Renal pelvis (tissue), 4 donors: ENCODE results near the gene DENND5A. TPM values are rescaled to one million over a fixed set of nuclear protein-coding genes. Genes with fewer than 3 reads are reported as not detected.
"Not testable (repeated sequence)": the region's sequence is repeated elsewhere in the genome, so short reads cannot be mapped to it uniquely, and the experiment has no call there.

Experiments used
- DNase-seq: peaks from one replicate; pipeline ENCODE4 v3.0.0-alpha.2; 2013
- polyA plus RNA-seq, 3 donors: library from polyadenylated mRNA; unstranded; fragments of 120-200 nt; gene quantifications; one replicate each; pipeline ENCODE4 v1.2.1, GENCODE V29; 2013; ENCODE audit not compliant: insufficient read length in 3 of 3

DENND5A gene
- polyA plus RNA-seq, 3 donors: 84.5 to 95.2 (median 89.4) TPM

GRCh38 chr11:9099617-9100016 lies 165.5 kb downstream of the DENND5A start:
- no peak for DNase-seq

GRCh38 chr11:9098455-9098854 lies 166.7 kb downstream of the DENND5A start:
- not testable (repeated sequence) for DNase-seq

GRCh38 chr11:9097186-9097943 lies 167.8 kb downstream of the DENND5A start:
- not testable (repeated sequence) for DNase-seq

GRCh38 chr11:9096427-9096826 lies 168.7 kb downstream of the DENND5A start:
- DNase-seq: no peak

GRCh38 chr11:9095421-9095820 lies 169.7 kb downstream of the DENND5A start:
- DNase-seq: no peak

GRCh38 chr11:9094420-9094819 lies 170.7 kb downstream of the DENND5A start:
- DNase-seq: no peak

- no peak for DNase-seq
Observed at GRCh38 chr11:9092853-9093778, 172.0 kb downstream of the DENND5A start.

- DNase-seq: no peak
Observed at GRCh38 chr11:9092072-9092471, 173.1 kb downstream of the DENND5A start.

GRCh38 chr11:9091044-9091922 lies 173.9 kb downstream of the DENND5A start, which contains the start of gene SCUBE2:
Gene SCUBE2, minus strand, starts transcription at chr11:9091599. Its CDS starts 71 bp downstream, at chr11:9091528.
- no peak for DNase-seq

- no peak for DNase-seq
Observed at GRCh38 chr11:9090488-9091043, 174.6 kb downstream of the DENND5A start.

GRCh38 chr11:9089636-9090035 lies 175.5 kb downstream of the DENND5A start:
- DNase-seq: no peak

GRCh38 chr11:9089061-9089460 lies 176.1 kb downstream of the DENND5A start:
- no peak for DNase-seq

Other genes starting within 250 kb of the DENND5A start
- 1 to 10 TPM; 4.9 to 7.5 (median 7.1) TPM for gene SCUBE2, start 173.8 kb downstream of the DENND5A start, polyA plus RNA-seq
- gene TMEM41B, start 49.2 kb upstream of the DENND5A start, polyA plus RNA-seq: 10 to 100 TPM; 28.3 to 45.0 (median 42.3) TPM
- gene IPO7, start 119.3 kb upstream of the DENND5A start, polyA plus RNA-seq: 100 to 1,000 TPM in 2 of 3 donors, 10 to 100 TPM in 1; 98.4 to 115 (median 109) TPM
- gene ZNF143, start 195.7 kb upstream of the DENND5A start, polyA plus RNA-seq: 10 to 100 TPM; 26.2 to 29.9 (median 27.3) TPM